ENCODE results near the gene TMOD1.

TMOD1 gene

GRCh38 chr9:97596906-97597305 is 95.4 kb downstream of the TMOD1 start:
- H3K9me2 ChIP-seq (replicated peaks; ENCODE audit: control insufficient read depth, low read length), result no peaks in the 10 kb centered on the region
- no peaks in the 10 kb centered on the region for H3F3A ChIP-seq (ENCODE audit: control insufficient read depth, insufficient read depth)
- H3K36me3 ChIP-seq (ENCODE audit: control insufficient read depth, low read length), result peaks cover 23% of the 10 kb centered on the region
- H3K4me3 ChIP-seq (ENCODE audit: low read length), result no peak overlapping the region
- no peaks in the 10 kb centered on the region for H3K9me3 ChIP-seq (ENCODE audit: control insufficient read depth, insufficient read depth, low read length)
- peaks cover 6% of the 10 kb centered on the region; the same call in 1 of the 2 replicates for H3K4me1 ChIP-seq (ENCODE audit: control insufficient read depth, low read length)
- H3K27ac ChIP-seq (ENCODE audit: low read depth, low read length), result no peak overlapping the region
- no peak for TF ChIP-seq EZH2phosphoT487 (IDR thresholded peaks at IDR 0.05; ENCODE audit: borderline replicate concordance, low read length)
- TF ChIP-seq, protein P1, sequence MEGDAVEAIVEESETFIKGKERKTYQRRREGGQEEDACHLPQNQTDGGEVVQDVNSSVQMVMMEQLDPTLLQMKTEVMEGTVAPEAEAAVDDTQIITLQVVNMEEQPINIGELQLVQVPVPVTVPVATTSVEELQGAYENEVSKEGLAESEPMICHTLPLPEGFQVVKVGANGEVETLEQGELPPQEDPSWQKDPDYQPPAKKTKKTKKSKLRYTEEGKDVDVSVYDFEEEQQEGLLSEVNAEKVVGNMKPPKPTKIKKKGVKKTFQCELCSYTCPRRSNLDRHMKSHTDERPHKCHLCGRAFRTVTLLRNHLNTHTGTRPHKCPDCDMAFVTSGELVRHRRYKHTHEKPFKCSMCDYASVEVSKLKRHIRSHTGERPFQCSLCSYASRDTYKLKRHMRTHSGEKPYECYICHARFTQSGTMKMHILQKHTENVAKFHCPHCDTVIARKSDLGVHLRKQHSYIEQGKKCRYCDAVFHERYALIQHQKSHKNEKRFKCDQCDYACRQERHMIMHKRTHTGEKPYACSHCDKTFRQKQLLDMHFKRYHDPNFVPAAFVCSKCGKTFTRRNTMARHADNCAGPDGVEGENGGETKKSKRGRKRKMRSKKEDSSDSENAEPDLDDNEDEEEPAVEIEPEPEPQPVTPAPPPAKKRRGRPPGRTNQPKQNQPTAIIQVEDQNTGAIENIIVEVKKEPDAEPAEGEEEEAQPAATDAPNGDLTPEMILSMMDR (IDR thresholded peaks at IDR 0.05; ENCODE audit: low read depth, low read length, poor library complexity, severe bottlenecking), result no peak
- H3K79me2 ChIP-seq (ENCODE audit: control insufficient read depth, low read length), result no peaks in the 10 kb centered on the region
- no peak overlapping the region for H3K4me2 ChIP-seq (ENCODE audit: low read length)
- H3K27me3 ChIP-seq (ENCODE audit: control insufficient read depth, low read length), result peaks cover 10% of the 10 kb centered on the region; the same call in 1 of the 2 replicates
- H4K20me1 ChIP-seq (ENCODE audit: control insufficient read depth, insufficient read depth, low read depth, low read length), result 0 out of 2 replicates have a peak, but pooled peaks cover 4% of the 10 kb centered on the region

GRCh38 chr9:97598461-97599288 is 97.2 kb downstream of the TMOD1 start:
- no peaks in the 10 kb centered on the region for H3K27me3 ChIP-seq (ENCODE audit: control insufficient read depth, low read length)
- H4K20me1 ChIP-seq (ENCODE audit: control insufficient read depth, insufficient read depth, low read depth, low read length), result 0 out of 2 replicates have a peak, but pooled peaks cover 4% of the 10 kb centered on the region
- H3K4me1 ChIP-seq (ENCODE audit: control insufficient read depth, low read length), result peaks cover 6% of the 10 kb centered on the region; the same call in 1 of the 2 replicates
- H3K27ac ChIP-seq (ENCODE audit: low read depth, low read length), result no peak overlapping the region
- H3K4me2 ChIP-seq (ENCODE audit: low read length), result 0 out of 2 replicates have a peak overlapping the region, but pooled peaks have one; percentile 4
- H3K9me2 ChIP-seq (replicated peaks; ENCODE audit: control insufficient read depth, low read length), result no peaks in the 10 kb centered on the region
- H3K9me3 ChIP-seq (ENCODE audit: control insufficient read depth, insufficient read depth, low read length), result no peaks in the 10 kb centered on the region
- peaks cover 41% of the 10 kb centered on the region for H3K36me3 ChIP-seq (ENCODE audit: control insufficient read depth, low read length)
- no peak overlapping the region for H3K4me3 ChIP-seq (ENCODE audit: low read length)
- TF ChIP-seq, protein P1 (IDR thresholded peaks at IDR 0.05; ENCODE audit: low read depth, low read length, poor library complexity, severe bottlenecking), result peak; percentile 89
- no peak for TF ChIP-seq EZH2phosphoT487 (IDR thresholded peaks at IDR 0.05; ENCODE audit: borderline replicate concordance, low read length)
- H3K79me2 ChIP-seq (ENCODE audit: control insufficient read depth, low read length), result no peaks in the 10 kb centered on the region
- H3F3A ChIP-seq (ENCODE audit: control insufficient read depth, insufficient read depth), result no peaks in the 10 kb centered on the region

- H3K27me3 ChIP-seq (ENCODE audit: control insufficient read depth, low read length), result no peaks in the 10 kb centered on the region
- H3K4me2 ChIP-seq (ENCODE audit: low read length), result no peak overlapping the region
- no peak overlapping the region for H3K27ac ChIP-seq (ENCODE audit: low read depth, low read length)
- H3F3A ChIP-seq (ENCODE audit: control insufficient read depth, insufficient read depth), result no peaks in the 10 kb centered on the region
- 0 out of 2 replicates have a peak, but pooled peaks cover 4% of the 10 kb centered on the region for H4K20me1 ChIP-seq (ENCODE audit: control insufficient read depth, insufficient read depth, low read depth, low read length)
- peaks cover 48% of the 10 kb centered on the region for H3K36me3 ChIP-seq (ENCODE audit: control insufficient read depth, low read length)
- no peaks in the 10 kb centered on the region for H3K79me2 ChIP-seq (ENCODE audit: control insufficient read depth, low read length)
- no peaks in the 10 kb centered on the region for H3K9me3 ChIP-seq (ENCODE audit: control insufficient read depth, insufficient read depth, low read length)
- H3K4me3 ChIP-seq (ENCODE audit: low read length), result no peak overlapping the region
- no peak for TF ChIP-seq EZH2phosphoT487 (IDR thresholded peaks at IDR 0.05; ENCODE audit: borderline replicate concordance, low read length)
- no peaks in the 10 kb centered on the region for H3K9me2 ChIP-seq (replicated peaks; ENCODE audit: control insufficient read depth, low read length)
- H3K4me1 ChIP-seq (ENCODE audit: control insufficient read depth, low read length), result peaks cover 6% of the 10 kb centered on the region; the same call in 1 of the 2 replicates
These were observed 97.9 kb downstream of the TMOD1 start for GRCh38 chr9:97599314-97599846.

All from DOHH2 (cell line).